HEK293T (cell line): ENCODE data around the gene HIPK1.

ENCODE experiments used
- CTBP1 ChIP-seq: fragments of 450-650 bp; IDR thresholded peaks from 2 replicates; pipeline ENCODE4 v1.6.1; 2016; ENCODE audit warnings: borderline replicate concordance
- L3MBTL2 ChIP-seq: fragments of 450-650 bp; conservative IDR thresholded peaks from 2 replicates; pipeline ENCODE4 v1.6.1; 2016; ENCODE audit warnings: mild to moderate bottlenecking
- SP1 ChIP-seq: fragments of 450-650 bp; IDR thresholded peaks from 2 replicates; pipeline ENCODE4 v1.6.1; 2017
- ZNF384 ChIP-seq: fragments of 450-650 bp; IDR thresholded peaks from 2 replicates; pipeline ENCODE4 v1.6.1; 2016
- TF ChIP-seq, protein P1 (sequence below): fragments of 450-650 bp; IDR thresholded peaks from 2 replicates; pipeline ENCODE4 v1.6.1; 2016

DNA sequence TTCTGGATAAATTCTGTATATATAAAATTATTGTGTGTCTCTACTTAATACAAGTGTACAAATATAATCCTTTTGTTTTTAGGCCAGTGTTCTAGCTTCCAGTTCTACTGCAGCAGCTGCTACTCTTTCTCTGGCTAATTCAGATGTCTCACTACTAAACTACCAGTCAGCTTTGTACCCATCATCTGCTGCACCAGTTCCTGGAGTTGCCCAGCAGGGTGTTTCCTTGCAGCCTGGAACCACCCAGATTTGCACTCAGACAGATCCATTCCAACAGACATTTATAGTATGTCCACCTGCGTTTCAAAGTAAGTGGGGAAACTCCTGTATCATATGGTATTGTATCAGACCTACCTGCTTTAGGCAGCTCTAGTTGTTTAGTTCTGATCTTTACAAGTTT, 28.9 kb downstream of the HIPK1 start:
- TF ChIP-seq SP1 = no peak
- TF ChIP-seq, protein P1, sequence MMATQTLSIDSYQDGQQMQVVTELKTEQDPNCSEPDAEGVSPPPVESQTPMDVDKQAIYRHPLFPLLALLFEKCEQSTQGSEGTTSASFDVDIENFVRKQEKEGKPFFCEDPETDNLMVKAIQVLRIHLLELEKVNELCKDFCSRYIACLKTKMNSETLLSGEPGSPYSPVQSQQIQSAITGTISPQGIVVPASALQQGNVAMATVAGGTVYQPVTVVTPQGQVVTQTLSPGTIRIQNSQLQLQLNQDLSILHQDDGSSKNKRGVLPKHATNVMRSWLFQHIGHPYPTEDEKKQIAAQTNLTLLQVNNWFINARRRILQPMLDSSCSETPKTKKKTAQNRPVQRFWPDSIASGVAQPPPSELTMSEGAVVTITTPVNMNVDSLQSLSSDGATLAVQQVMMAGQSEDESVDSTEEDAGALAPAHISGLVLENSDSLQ = no peak
- no peak for TF ChIP-seq CTBP1
- TF ChIP-seq L3MBTL2 = no peak
- TF ChIP-seq ZNF384 = no peak
